Measurements from ENCODE around the gene TGM6. TPM values are rescaled to one million over a fixed set of nuclear protein-coding genes. Genes with fewer than 3 reads are reported as not detected.

TGM6 gene
- total RNA-seq, 1 experiment from 2014 or later = not detected

DNA sequence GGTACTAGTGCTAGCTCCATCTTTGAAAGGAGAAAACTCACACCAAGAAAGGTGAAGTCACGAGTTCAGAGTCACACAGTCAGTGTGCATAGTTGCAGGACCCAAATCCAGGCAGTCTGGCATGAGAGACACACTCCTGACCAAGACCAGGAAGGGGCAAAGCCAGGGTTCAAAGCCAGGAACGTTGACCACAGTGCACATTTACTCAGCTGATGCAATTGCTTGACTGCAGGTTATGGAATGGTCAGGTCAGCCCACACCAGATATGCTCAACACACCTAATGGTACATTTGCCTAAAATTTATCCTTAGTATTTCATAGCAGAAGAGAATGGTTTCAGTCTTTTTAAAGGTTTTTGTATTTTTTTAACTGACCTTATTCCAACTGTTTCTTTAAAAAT lies 37.7 kb downstream of the TGM6 start:
- Histone ChIP-seq H3K4me1 (ENCODE audit: insufficient read depth, low read length) (no peaks in the 10 kb centered on the region), H3K9me3 (ENCODE audit: low read length) (no peaks in the 10 kb centered on the region), H3K4me2 (ENCODE audit: low read length) (no peak overlapping the region), H4K20me1 (ENCODE audit: low read length) (no peaks in the 10 kb centered on the region), H3K36me3 (ENCODE audit: low read depth, low read length) (no peaks in the 10 kb centered on the region), H3K79me2 (ENCODE audit: low read length) (no peaks in the 10 kb centered on the region), H3K27me3 (ENCODE audit: low read length) (peaks cover 63% of the 10 kb centered on the region), H2AFZ (ENCODE audit: low read length) (no peak overlapping the region), H3K9me2 (replicated peaks; ENCODE audit: low read length) (no peaks in the 10 kb centered on the region), H3K9ac (ENCODE audit: low read length) (no peak overlapping the region), H3F3A (ENCODE audit: low read length, unreplicated experiment) (no peaks in the 10 kb centered on the region), H3K27ac (ENCODE audit: low read length) (no peak overlapping the region), H3K4me3 (ENCODE audit: low read length) (no peak overlapping the region)
- POLR2A ChIA-PET (ENCODE audit: unreplicated experiment) = no interaction called here
- DNase-seq (no peak), ATAC-seq (no peak)
- BruUV-seq (replicated peaks) = no TSS peak
- CTCF ChIA-PET = no interaction called here
- TF ChIP-seq EZH2 (IDR thresholded peaks at IDR 0.05; ENCODE audit: low read length, unreplicated experiment) (no peak), EZH2phosphoT487 (IDR thresholded peaks at IDR 0.05; ENCODE audit: borderline replicate concordance, low read length) (no peak)
- TF ChIP-seq, protein P1, sequence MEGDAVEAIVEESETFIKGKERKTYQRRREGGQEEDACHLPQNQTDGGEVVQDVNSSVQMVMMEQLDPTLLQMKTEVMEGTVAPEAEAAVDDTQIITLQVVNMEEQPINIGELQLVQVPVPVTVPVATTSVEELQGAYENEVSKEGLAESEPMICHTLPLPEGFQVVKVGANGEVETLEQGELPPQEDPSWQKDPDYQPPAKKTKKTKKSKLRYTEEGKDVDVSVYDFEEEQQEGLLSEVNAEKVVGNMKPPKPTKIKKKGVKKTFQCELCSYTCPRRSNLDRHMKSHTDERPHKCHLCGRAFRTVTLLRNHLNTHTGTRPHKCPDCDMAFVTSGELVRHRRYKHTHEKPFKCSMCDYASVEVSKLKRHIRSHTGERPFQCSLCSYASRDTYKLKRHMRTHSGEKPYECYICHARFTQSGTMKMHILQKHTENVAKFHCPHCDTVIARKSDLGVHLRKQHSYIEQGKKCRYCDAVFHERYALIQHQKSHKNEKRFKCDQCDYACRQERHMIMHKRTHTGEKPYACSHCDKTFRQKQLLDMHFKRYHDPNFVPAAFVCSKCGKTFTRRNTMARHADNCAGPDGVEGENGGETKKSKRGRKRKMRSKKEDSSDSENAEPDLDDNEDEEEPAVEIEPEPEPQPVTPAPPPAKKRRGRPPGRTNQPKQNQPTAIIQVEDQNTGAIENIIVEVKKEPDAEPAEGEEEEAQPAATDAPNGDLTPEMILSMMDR (conservative IDR thresholded peaks at IDR 0.05; ENCODE audit: low read depth, low read length) = no peak
- intact Hi-C loops (cut with micrococcal nuclease) = no loop called here

DNA sequence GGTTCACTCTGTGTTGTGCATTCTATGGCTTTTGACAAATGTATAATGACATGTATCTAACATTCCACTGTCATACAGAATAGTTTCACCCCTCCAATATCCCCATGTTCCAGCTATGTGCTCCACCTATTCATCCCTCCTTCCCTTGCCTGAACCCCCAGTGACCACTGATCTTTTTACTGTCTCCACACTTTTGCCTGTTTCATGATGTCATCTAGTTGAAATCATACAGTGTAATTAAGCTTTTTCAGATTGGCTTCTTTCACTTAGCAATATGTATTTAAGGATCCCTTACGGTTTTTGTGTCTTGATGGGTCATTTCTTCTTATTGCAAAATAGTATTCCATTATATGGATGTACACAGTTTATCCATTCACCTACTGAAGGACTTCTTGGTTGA lies 39.8 kb downstream of the TGM6 start:
- Histone ChIP-seq H3K4me3 (ENCODE audit: low read length) (no peak overlapping the region), H3K27me3 (ENCODE audit: low read length) (peaks cover 64% of the 10 kb centered on the region), H3K36me3 (ENCODE audit: low read depth, low read length) (no peaks in the 10 kb centered on the region), H3K27ac (ENCODE audit: low read length) (no peak overlapping the region), H3K9me3 (ENCODE audit: low read length) (0 out of 2 replicates have a peak, but pooled peaks cover 3% of the 10 kb centered on the region), H3K4me2 (ENCODE audit: low read length) (no peak overlapping the region), H3K4me1 (ENCODE audit: insufficient read depth, low read length) (no peaks in the 10 kb centered on the region), H3K9ac (ENCODE audit: low read length) (no peak overlapping the region), H4K20me1 (ENCODE audit: low read length) (no peaks in the 10 kb centered on the region), H3K9me2 (replicated peaks; ENCODE audit: low read length) (no peaks in the 10 kb centered on the region), H3K79me2 (ENCODE audit: low read length) (no peaks in the 10 kb centered on the region), H3F3A (ENCODE audit: low read length, unreplicated experiment) (no peaks in the 10 kb centered on the region), H2AFZ (ENCODE audit: low read length) (no peak overlapping the region)
- TF ChIP-seq, protein P1 (conservative IDR thresholded peaks at IDR 0.05; ENCODE audit: low read depth, low read length) = no peak
- TF ChIP-seq EZH2 (IDR thresholded peaks at IDR 0.05; ENCODE audit: low read length, unreplicated experiment) (no peak), EZH2phosphoT487 (IDR thresholded peaks at IDR 0.05; ENCODE audit: borderline replicate concordance, low read length) (no peak)
- no peak for ATAC-seq
- intact Hi-C loops (cut with micrococcal nuclease) = loop anchor here (2.0 kb wide), 1 partner anchor 32 kb away; no protein-coding TSS in a partner anchor
- ChIA-PET CTCF (no interaction called here), POLR2A (ENCODE audit: unreplicated experiment) (interaction anchor here (0.7 kb wide), 1 partner anchor 917 kb away, joined by 3 read pairs; no protein-coding TSS in a partner anchor)
- BruUV-seq (replicated peaks) = no TSS peak
- DNase-seq = no peak

DNA sequence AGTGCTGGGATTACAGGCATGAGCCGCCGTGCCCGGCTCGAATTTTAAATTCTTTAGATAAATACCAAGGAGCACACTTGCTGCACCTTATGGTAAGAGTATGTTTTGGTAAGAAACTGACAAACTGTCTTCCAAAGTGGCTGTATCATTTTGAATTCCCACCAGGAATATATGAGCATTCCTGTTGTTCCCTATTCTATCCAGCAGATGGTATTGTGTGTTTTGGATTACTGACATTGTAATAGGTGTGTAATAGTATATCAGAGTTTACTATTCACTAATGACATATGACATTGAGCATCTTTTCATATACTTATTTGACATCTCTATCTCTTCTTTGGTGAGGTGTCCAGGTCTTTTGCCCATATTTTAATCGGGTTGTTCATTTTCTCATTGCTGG lies 40.5 kb downstream of the TGM6 start:
- Histone ChIP-seq H3K9me2 (replicated peaks; ENCODE audit: low read length) (no peaks in the 10 kb centered on the region), H3K27ac (ENCODE audit: low read length) (no peak overlapping the region), H3K9ac (ENCODE audit: low read length) (no peak overlapping the region), H3K36me3 (ENCODE audit: low read depth, low read length) (no peaks in the 10 kb centered on the region), H3K4me2 (ENCODE audit: low read length) (no peak overlapping the region), H3K27me3 (ENCODE audit: low read length) (peaks cover 57% of the 10 kb centered on the region), H3K4me3 (ENCODE audit: low read length) (no peak overlapping the region), H3K79me2 (ENCODE audit: low read length) (no peaks in the 10 kb centered on the region), H3K9me3 (ENCODE audit: low read length) (peaks cover 4% of the 10 kb centered on the region; the same call in 1 of the 2 replicates), H3K4me1 (ENCODE audit: insufficient read depth, low read length) (no peaks in the 10 kb centered on the region), H3F3A (ENCODE audit: low read length, unreplicated experiment) (no peaks in the 10 kb centered on the region), H2AFZ (ENCODE audit: low read length) (no peak overlapping the region), H4K20me1 (ENCODE audit: low read length) (no peaks in the 10 kb centered on the region)
- ATAC-seq (peak; percentile 64; the same call in 1 of the 2 replicates), DNase-seq (peak; percentile 51)
- BruUV-seq (replicated peaks) = no TSS peak
- TF ChIP-seq EZH2 (IDR thresholded peaks at IDR 0.05; ENCODE audit: low read length, unreplicated experiment) (no peak), EZH2phosphoT487 (IDR thresholded peaks at IDR 0.05; ENCODE audit: borderline replicate concordance, low read length) (no peak)
- TF ChIP-seq, protein P1 (conservative IDR thresholded peaks at IDR 0.05; ENCODE audit: low read depth, low read length) = peak; percentile 62
- POLR2A ChIA-PET (ENCODE audit: unreplicated experiment) = no interaction called here
- CTCF ChIA-PET = no interaction called here
- intact Hi-C loops (cut with micrococcal nuclease) = loop anchor here (2.0 kb wide), 1 partner anchor 32 kb away; no protein-coding TSS in a partner anchor
